Posterior vena cava (tissue), 2 donors: Measurements from ENCODE around the gene CARD19. TPM values are rescaled to one million over a fixed set of nuclear protein-coding genes. Genes with fewer than 3 reads are reported as not detected.
A peak's percentile ranks its signal among the peaks of the same experiment; 100 is the strongest.
"Not testable (repeated sequence)": the region's sequence is repeated elsewhere in the genome, so short reads cannot be mapped to it uniquely, and the experiment has no call there.

Source experiments
- DNase-seq: peaks from one replicate; pipeline ENCODE4 v3.0.0-alpha.2; 2020; ENCODE audit warnings: low spot score
- intact Hi-C, 2 donors: fragments of 100-400 bp; cut with DNase I; formaldehyde crosslinking; loops; one replicate each; pipeline versions ENCODE4 v1.14.1 to v1.14.2; 2022 to 2023
- total RNA-seq, 2 donors: library from RNA; stranded (reverse); fragmentation: NEBNext Ultra II Directional; extraction: Animal tissue kit (Norgen Biotek cat#: 25700); gene quantifications; one replicate each; pipeline ENCODE4 v1.2.1, GENCODE V29; 2021
- donor health status: DM: yes; HTN: yes; CAD: no.
- donor health status: DM: yes; HTN: yes; CAD: no.

Gene CARD19
- total RNA-seq, 2 donors from 2014 or later: 40.8 to 43.0 TPM

DNA sequence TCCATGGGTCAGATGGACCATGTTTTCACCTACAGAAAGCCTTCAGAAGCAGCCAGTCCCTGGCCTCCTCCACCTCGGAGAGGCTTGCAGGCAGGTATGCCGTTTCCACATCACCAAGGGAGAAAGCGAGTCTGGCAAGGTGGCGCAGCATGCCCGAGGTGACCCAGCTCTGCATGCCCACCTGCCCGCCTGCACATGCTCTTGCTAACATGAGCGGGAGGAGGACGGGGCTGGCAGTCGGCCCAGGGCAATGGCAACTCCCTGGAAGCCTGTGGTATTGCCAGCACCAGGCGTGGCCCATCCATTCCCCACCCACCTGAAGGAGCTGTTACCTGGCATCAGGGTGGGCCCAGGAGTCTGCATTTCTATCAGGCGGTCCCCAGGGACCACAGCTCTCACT lies 41.3 kb downstream of the CARD19 start:
- intact Hi-C loops: no loop called here
- no peak for DNase-seq

DNA sequence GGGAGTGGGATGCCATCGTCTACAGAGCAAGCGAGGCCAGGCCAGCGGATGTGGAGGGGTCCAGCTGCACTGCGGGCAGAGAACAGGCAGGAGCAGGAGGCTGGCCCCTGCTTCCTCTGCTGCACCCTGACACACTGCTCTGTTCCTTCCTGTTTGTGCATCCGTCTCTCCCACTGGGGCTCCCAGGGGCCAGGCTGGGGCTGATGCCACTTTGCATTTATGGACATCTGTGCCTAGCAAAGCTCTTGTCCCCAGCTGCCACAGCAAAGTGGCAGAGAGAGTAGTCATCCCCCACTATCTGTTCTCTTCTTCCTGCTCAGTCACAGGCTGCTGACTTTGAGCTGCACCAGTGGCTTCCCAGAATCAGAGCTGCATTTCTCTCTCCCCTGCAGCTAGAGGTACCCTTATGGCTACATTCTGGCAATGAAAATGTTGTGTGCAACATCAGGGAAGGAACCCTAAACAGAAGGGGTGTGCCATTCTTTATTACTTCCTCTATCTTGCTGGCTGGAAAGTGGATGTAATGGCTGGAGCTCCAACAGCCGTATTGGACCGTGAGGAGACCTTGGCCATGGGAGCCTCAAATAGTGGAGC lies 42.3 kb downstream of the CARD19 start:
- no peak for DNase-seq
- intact Hi-C loops: no loop called here

DNA sequence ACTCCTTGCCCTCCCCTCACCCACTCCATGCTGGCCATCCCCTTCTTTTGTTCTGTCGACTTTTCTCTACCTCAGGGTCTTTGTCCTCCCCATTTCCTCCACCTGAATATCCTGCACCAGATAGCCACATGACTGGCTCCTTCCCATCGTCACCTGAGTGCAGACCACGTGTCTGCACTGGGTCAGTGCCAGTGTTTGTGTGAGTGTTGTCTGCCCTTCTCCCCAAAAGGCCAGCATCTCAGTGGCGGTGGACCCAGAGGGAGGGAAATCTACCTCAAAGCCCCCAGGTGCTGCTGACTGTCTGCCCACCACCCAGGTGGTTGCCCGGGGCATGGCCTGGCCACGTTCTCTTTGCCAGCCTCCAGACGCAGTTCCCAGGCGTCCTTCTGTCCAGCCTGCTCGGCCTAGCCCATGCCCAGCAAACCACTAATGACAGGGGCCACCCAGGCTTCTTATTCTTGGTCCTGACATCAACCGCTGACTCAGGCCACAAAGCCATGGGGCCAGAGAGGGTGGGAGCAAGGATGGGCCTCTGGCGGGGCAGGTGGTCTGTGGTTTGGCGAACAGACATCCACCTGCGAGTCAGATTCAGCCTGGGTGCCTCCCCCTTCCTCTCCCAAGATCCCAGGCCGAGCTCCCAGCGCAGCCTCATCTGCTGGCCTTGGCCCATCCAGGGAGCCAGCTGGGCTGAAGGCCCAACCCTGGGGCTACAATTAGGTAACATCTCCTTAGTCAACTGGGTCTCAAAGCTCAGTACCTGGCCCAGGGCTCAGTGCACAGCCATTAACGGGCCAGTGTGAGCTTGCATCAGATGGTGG lies 43.6 kb downstream of the CARD19 start:
- no peak for DNase-seq
- intact Hi-C loops: no loop called here

DNA sequence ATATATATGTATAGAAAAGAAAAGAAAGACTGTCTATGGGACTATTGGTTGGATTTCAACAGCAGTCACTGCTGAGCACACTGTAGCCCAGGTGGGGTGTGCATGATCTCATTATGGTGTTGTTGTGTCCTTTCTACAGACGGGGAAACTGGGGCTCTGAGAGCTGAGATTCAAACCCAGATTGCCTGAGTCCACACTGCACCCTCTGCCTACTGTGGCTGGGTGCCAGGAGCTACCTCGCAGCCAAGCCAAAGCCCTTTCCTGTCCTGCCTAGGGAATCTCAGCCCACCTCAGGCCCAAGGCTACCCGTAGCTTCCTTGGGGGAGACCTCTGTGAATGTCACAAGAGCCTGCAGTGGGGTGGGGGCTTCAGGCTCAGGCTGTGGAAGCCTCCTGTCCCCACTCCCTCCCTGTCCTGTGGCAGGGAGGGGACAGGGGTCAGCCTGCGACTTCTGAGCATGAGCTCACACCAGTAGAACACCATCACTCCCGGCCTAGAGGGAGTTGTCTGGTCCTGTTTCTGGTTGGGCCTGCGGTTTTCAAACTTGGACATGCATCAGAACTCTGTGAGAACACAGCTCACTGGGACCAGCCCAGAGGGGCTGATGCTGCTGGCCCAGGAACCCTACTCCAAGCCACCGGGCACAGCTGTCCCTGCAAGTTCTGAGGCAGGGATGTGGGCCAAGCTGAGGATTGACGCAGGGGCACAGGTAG lies 45.9 kb downstream of the CARD19 start:
- intact Hi-C loops: no loop called here
- no peak for DNase-seq

DNA sequence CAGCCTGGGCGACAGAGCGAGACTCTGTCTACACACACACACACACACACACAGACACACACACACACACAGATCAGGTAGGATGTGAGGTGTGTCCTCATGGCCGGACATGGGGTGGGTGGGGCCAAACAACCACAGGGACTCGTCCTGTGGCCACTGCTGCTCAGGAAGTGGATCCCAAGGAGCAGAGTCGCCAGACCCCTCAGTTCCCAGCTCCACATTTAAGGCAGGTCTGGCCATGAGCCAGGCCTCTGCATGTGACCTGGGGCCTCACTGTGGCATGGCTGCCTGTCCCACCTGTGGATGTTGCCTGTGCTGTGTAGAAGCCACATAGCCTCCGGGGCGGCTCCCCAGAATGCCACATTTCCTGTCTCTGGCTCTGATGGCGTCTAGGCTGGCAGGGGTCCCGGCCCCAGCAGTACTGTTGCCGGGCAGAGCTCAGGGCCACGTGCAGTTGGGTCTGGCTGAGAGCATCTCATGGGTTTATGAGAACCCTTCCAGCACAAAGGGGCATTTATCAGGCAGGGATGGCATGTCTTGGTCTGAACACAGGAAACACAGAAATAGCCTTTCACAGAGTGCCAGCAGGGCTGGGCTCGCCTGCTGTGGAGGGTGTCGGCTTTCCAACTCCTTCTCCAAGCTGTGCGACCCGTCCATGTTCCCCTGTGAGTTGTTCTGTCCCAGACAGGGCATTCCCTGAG lies 48.0 kb downstream of the CARD19 start:
- no peak for DNase-seq
- intact Hi-C loops: no loop called here

DNA sequence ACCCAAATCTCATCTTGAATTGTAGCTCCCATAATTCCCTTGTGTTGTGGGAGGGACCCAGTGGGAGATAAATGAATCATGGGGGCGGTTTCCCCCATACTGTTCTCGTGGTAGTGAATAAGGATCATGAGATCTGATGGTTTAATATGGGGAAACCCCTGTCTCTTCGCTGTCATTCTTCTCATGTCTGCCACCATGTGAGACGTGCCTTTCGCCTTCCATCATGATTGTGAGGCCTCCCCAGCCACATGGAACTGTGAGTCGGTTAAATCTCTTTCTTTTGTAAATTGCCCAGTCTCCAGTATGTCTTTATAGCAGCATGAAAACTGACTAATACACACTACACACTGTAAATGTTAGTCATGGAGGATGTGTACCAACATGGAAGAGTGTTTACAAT lies 50.7 kb downstream of the CARD19 start:
- intact Hi-C loops: loop anchor here in 1 of 2 donors (1.0 kb wide), 1 partner anchor 47 kb away; no protein-coding TSS in a partner anchor
- not testable (repeated sequence) for DNase-seq

DNA sequence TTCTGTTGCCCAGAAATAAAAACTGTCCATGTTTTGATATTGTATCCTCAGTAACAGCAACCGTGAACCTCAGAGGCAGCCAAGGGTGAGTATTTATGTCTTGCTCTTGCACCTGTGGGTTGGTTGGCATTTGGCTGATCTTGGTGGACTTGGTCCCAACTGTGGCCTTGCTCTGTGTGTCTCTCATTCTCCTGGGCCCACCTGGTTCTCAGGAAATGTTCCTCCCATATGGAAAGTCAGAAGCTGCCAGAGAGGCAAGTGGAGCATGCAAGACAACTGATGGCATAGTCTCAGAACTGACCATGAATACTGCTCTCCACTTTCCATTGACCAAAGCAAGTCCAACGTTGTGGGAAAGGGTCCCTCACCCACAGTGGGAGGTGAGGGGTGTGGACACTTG lies 51.6 kb downstream of the CARD19 start:
- intact Hi-C loops: loop anchor here in 1 of 2 donors (1.0 kb wide), 1 partner anchor 46 kb away; no protein-coding TSS in a partner anchor
- no peak for DNase-seq

DNA sequence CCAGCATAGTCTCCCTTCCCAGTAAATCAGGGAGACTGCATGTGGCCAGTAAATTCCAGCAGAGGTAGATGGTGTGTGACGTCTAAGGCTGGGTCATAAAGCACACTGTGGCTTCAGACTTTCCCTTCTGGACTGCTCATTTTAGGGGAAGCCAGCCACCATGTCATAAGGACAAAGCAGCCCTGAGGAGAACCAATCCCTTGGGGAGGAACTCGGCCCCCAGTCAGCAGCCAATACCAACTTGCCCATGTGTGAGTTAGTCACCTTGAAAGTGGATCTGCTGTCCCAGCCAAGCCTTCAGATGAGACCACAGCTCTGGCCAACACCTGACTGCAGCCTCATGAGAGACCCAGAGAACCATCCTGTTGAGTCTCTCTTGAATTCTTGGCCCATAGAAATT lies 52.7 kb downstream of the CARD19 start:
- intact Hi-C loops: no loop called here
- no peak for DNase-seq

DNA sequence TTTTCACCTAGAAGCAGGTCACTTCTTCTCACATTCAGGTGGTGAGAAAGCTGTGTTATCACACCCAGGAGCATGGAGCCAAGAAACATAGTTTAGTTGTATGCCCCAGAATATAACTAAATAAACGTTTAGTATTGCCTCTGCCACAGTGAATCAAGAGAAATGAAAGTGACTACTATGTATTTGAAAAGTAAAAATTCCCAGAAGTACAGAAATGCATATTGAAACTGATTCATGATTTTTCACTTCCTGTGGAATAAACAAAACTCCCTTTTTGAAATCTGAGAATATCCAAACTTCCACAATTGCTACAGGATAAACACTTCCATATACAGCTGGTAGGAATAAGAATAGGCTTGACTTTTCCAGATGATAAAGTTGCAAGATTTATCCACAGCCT lies 53.3 kb downstream of the CARD19 start:
- intact Hi-C loops: no loop called here
- DNase-seq: no peak

DNA sequence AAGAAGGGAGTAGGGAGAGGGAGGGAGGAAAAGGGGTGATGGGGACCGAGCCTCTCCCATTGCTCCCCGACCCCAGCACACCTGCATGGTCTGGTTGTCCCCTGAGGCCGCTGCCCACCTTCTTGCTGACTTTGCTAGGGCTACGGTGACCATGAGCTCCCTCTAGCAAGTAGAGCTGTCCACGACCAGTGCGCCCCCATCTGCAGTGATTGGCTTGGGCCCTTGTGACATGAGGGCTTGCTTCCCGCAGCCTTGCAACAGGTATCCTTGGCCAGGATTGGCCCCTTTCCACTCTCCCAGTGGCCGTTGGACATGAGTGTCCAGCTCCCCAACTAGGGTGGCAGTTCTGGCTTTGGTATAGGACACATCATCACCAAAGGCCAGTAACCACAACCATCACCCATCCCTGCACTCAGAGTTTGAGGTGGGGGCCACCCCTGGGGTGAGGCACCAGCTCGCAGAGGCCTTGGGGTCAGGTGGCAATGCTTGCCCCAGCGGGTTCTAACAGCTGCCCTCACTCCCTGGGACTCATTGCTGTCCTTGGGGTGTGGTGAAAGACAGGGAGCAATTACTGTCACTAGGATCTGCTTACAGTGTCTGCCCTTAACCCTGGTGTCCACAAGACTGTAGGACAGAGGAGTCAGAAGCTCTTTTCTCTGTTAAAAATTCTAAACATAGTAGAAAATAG lies 55.2 kb downstream of the CARD19 start:
- DNase-seq: no peak
- intact Hi-C loops: no loop called here

DNA sequence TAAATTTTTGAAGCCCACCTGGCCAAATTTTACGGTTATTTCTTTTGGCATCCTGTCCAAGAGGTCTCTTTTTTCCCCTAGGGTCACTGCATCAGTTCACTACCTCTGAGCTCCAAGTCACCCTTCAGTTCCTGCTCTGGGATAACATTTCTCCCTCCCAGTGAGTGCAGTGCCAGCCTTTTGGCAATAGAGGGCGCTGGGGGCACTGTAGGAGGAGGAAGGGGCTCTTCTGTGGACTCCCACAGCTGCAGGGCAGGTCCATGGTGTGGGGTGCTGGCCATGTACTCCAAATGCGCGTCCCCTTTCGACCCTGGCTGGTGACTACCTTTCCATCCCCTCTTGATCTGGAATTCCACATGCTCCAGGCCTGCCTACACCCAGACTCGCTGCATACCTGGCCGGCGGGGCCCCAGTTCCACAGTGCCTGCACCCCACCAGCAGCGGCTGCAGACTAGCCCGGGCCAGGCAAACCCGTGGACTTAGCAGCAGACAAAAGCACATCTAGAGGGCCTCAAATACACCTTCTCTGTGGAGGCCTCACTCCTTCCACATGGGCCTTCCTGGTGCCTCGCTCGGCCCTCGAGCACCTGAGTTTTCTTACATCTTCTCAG lies 58.4 kb downstream of the CARD19 start:
- DNase-seq: no peak
- intact Hi-C loops: no loop called here

DNA sequence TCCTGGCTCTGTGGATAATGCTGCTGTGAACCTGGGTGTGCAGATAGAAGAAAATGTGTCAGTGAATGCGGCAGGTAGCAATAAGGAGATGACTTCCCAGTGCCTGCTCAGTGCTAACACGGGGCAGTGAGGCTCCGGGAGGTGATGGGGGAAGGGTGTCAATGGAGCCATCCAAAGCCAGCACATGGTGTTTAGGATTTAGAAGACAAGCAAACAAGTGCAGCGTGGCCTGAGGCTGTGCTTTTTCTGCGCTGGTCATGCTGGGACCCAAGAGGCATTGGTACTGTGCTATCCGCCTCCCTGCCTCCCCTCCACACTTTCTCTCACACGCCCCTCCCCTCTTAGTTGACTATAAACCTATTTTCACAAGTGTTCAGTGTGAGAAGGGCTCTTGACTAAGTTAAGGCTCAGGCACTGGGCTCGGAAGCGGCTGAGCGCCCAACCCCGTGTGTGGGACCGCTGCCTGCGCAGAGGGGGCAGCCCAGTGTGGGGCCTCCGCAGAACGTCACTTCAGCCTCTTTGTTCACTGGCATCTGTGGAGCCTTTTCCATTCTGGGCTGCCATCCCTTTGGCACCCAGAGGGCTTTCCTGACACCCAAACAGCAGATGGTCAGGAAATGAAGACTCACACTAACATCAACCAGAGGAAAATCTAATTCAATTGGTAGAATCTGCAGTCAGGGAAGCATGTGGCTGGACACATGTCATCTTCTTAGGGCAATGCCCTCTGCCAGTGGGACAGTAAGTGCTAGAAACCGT lies 59.9 kb downstream of the CARD19 start:
- intact Hi-C loops: no loop called here

DNA sequence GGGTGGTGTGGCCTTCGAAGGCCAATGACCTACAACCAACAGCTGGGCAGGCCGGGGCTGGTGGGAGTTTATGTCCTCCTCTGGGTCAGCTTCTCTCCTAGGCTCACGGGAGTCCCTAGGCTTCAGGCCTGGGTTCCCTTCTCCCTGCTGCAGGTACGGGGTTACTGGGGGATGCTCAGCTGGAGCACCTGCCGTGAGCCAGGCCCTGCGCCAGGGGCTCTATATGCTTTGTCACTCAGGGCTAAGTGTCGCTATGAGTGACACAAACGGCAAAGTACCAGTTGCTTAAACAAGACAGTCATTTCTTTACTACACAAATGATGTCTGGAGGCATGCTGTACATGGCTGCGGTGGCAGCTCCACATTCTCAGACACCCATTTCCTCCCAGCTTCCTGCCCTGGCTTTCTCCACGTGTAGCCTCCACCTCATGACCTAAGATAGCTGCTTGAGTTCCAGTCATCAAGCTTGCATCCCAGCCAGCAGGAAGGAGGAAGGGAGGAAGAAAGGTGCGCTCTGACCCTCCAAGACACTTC lies 60.5 kb downstream of the CARD19 start:
- DNase-seq: no peak
- intact Hi-C loops: no loop called here

More for the DNA sequence above, 59.9 kb downstream of the CARD19 start:
- DNase-seq: no peak

DNA sequence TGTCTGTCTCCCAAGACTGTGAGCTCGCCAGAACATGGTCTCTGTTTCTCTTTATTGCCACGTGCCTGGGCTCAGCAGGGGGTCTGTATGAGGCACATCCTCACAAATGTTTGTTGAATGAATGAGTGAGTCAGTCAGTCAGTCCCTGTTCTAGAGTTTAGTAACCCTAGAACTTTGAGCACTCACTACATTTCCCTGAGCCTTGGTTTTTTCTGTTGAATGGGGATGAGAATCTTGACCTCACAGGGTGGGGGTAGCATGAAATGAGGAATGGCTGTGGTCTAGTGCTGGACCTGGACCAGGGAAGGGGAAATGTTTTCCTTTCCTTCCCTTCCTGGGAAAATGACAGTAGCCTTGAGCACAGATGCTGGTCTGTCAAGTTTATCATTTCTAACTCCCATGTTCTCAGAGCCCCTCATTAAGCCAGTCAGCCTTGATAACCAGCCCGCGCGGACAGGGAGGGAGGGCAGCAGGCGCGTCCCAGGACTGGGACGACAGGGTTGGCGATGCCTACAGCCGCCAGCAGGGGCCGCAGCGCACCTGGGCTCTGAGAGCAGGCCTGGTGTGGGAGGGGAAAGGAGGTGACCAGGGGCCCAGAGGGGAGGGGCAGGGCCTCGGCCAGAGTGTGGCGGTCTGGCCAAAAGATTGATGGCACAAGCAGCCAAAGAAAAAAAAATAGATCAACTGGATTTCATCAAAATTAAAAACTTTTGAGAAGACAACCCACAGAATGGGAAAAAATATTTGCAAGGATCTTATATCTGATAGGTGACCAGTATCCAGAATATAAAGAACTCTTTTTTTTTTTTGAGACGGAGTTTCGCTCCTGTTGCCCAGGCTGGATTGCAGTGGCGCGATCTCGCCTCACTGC lies 63.8 kb downstream of the CARD19 start:
- peak; percentile 94 for DNase-seq
- intact Hi-C loops: loop anchor here in 1 of 2 donors (5.0 kb wide), 1 partner anchor 142 kb away; no protein-coding TSS in a partner anchor

DNA sequence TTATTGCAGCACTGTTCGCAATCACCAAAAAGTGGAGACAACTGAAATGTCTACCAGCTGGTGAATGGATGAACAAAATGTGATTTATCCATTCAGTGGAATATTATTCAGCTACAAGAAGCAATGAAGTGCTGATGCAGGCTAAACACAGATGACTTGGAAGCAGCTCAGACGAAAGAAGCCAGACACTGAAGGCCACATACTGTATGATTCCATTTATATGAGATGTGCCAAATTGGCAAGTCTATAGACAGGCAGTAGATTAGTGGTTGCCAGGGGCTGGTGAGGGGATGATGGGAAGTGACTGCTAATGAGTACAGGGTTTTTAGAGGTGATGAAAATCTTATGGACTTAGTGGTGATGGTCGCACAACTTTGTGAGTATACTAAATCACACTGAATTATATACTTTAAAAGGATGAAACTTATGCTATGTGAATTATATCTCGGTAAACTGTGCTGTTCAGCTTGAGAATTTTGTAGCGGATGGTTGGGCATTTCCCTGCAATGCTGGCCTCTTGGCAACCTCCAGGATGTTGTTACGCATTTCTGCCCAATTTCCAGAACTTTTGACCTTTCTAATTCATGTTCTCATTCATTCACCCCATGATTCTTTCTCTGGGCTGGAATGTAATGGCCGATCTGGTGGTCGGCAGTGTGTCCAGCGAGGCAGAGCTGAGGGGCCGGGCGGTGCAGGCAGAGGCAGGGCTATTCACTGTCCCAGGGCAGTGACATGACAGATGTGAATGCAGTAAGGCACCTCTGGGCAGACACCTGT lies 66.0 kb downstream of the CARD19 start:
- no peak for DNase-seq
- intact Hi-C loops: loop anchor here in 1 of 2 donors (5.0 kb wide), 1 partner anchor 140 kb away; no protein-coding TSS in a partner anchor
